K562 (cell line): ENCODE data around the gene NFATC3. TPM values are rescaled to one million over a fixed set of nuclear protein-coding genes. Genes with fewer than 3 reads are reported as not detected.
A peak's percentile ranks its signal among the peaks of the same experiment; 100 is the strongest.

ENCODE experiments used
- BMI1 ChIP-seq: fragments of 150-350 bp; IDR thresholded peaks from 2 replicates; pipeline ENCODE4 v1.6.1; 2014; ENCODE audit warnings: low read length
- GABPB2 ChIP-seq: fragments of 250-450 bp; sonication (Bioruptor Pico); conservative IDR thresholded peaks from 2 replicates; pipeline ENCODE4 v1.5.1; 2021; ENCODE audit warnings: mild to moderate bottlenecking
- ILF3 ChIP-seq: fragments of 450-650 bp; IDR thresholded peaks from 2 replicates; pipeline ENCODE4 v1.6.1; 2018; ENCODE audit warnings: antibody characterized with exemption, mild to moderate bottlenecking, moderate library complexity, borderline replicate concordance
- ZBTB7A ChIP-seq: IDR thresholded peaks from 2 replicates; pipeline ENCODE4 v1.6.1; 2011; ENCODE audit warnings: low read depth, mild to moderate bottlenecking, low read length, moderate library complexity, borderline replicate concordance; ENCODE audit not compliant: control insufficient read depth
- ZNF76 ChIP-seq: fragments of 250-450 bp; sonication (Bioruptor Pico); IDR thresholded peaks from 2 replicates; pipeline ENCODE4 v1.4.0; 2020; ENCODE audit warnings: mild to moderate bottlenecking, moderate library complexity, borderline replicate concordance
- ZZZ3 ChIP-seq: fragments of 450-650 bp; IDR thresholded peaks from 2 replicates; pipeline ENCODE4 v1.6.1; 2016; ENCODE audit warnings: antibody characterized with exemption, mild to moderate bottlenecking, moderate library complexity
- polyA plus RNA-seq, 8 experiments: library from polyadenylated mRNA; depleted of rRNA in 4 of 8; stranded (reverse) in 5 of 8; unstranded in 3 of 8; fragments of >200 nt; fragmentation: Nextera tagmentation in 2 of 8; fragmentation: Illumina TruSeq in 1 of 8; extraction: Ambion mirVana in 2 of 8; extraction: Trizol in 1 of 8; gene quantifications; 2 replicates each; pipeline versions ENCODE4 v1.2.1 to v1.2.3, GENCODE V29; 2011 to 2014; ENCODE audit warnings: inconsistent platforms in 1 of 8, missing spikeins in 1 of 8
- total RNA-seq, 7 experiments: library from RNA; depleted of rRNA in 6 of 7; stranded (reverse); fragments of >200 nt in 6 of 7; fragmentation: Illumina TruSeq in 2 of 7; extraction: Trizol in 2 of 7; gene quantifications; 2 replicates each; pipeline versions ENCODE4 v1.2.1 to v1.2.3, GENCODE V29; 2011 to 2021; ENCODE audit warnings: low replicate concordance in 1 of 7
- TF ChIP-seq, protein P1 (sequence below): fragments of 450-650 bp; IDR thresholded peaks from 2 replicates; pipeline ENCODE4 v1.6.1; 2016; ENCODE audit warnings: mild to moderate bottlenecking, moderate library complexity
- TF ChIP-seq, protein P2 (sequence below), 3 experiments: IDR thresholded peaks in 2 of 3; conservative IDR thresholded peaks in 1 of 3; 2 replicates each; pipeline ENCODE4 v1.5.1; 2011 to 2012; ENCODE audit warnings: low read length in 3 of 3, mild to moderate bottlenecking in 3 of 3, control low read depth in 2 of 3, improper control_type of control experiment in 1 of 3, inconsistent platforms in 1 of 3, low read depth in 1 of 3, mixed read lengths in 1 of 3, moderate library complexity in 1 of 3; ENCODE audit not compliant: insufficient read depth in 2 of 3
- TF ChIP-seq, protein P3 (sequence below): sonication (generic); formaldehyde crosslinking; IDR thresholded peaks from 2 replicates; pipeline ENCODE4 v1.8.0; 2022; ENCODE audit warnings: missing genetic modification reagents, mild to moderate bottlenecking, borderline replicate concordance

Gene NFATC3
- total and polyA plus RNA-seq, 9 of the 15 experiments (the other 6 are each of a cell fraction or from before 2014, with no cell fraction given) = 15.7 to 98.4 (median 59.4) TPM

DNA sequence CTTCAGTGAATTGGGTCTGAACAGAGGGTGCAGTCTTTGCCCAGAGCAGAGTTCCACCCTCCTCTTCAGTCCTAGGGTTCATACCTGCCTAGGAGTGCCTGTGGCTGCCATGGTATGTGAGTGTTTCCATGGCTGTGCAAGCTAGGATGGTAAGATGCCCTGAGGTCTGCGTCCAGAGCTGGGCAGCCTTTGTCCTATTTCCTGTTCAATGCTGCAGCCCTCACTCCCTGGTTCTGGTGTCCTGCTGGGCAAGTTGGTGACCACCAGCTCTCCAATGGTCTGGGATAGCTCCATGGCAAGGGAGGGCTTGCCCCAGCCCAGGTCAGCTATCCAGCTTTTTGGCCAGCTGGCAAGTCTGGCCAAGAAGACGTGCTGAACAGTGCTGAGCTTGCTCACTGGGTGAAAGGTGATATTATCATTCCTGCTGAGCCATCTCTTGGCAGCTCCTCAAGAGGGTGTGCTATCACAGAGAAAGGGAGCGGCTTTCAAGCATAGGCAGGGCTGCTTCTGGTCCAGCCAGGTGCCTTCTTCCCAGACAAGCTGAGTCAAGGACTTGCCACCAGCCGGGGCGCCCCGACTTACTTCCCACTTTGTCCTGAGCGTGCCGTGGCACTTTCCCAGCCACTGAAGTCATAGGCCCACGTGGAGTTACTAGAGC is 13.0 kb upstream of the NFATC3 start (continued):
- TF ChIP-seq, protein P1, sequence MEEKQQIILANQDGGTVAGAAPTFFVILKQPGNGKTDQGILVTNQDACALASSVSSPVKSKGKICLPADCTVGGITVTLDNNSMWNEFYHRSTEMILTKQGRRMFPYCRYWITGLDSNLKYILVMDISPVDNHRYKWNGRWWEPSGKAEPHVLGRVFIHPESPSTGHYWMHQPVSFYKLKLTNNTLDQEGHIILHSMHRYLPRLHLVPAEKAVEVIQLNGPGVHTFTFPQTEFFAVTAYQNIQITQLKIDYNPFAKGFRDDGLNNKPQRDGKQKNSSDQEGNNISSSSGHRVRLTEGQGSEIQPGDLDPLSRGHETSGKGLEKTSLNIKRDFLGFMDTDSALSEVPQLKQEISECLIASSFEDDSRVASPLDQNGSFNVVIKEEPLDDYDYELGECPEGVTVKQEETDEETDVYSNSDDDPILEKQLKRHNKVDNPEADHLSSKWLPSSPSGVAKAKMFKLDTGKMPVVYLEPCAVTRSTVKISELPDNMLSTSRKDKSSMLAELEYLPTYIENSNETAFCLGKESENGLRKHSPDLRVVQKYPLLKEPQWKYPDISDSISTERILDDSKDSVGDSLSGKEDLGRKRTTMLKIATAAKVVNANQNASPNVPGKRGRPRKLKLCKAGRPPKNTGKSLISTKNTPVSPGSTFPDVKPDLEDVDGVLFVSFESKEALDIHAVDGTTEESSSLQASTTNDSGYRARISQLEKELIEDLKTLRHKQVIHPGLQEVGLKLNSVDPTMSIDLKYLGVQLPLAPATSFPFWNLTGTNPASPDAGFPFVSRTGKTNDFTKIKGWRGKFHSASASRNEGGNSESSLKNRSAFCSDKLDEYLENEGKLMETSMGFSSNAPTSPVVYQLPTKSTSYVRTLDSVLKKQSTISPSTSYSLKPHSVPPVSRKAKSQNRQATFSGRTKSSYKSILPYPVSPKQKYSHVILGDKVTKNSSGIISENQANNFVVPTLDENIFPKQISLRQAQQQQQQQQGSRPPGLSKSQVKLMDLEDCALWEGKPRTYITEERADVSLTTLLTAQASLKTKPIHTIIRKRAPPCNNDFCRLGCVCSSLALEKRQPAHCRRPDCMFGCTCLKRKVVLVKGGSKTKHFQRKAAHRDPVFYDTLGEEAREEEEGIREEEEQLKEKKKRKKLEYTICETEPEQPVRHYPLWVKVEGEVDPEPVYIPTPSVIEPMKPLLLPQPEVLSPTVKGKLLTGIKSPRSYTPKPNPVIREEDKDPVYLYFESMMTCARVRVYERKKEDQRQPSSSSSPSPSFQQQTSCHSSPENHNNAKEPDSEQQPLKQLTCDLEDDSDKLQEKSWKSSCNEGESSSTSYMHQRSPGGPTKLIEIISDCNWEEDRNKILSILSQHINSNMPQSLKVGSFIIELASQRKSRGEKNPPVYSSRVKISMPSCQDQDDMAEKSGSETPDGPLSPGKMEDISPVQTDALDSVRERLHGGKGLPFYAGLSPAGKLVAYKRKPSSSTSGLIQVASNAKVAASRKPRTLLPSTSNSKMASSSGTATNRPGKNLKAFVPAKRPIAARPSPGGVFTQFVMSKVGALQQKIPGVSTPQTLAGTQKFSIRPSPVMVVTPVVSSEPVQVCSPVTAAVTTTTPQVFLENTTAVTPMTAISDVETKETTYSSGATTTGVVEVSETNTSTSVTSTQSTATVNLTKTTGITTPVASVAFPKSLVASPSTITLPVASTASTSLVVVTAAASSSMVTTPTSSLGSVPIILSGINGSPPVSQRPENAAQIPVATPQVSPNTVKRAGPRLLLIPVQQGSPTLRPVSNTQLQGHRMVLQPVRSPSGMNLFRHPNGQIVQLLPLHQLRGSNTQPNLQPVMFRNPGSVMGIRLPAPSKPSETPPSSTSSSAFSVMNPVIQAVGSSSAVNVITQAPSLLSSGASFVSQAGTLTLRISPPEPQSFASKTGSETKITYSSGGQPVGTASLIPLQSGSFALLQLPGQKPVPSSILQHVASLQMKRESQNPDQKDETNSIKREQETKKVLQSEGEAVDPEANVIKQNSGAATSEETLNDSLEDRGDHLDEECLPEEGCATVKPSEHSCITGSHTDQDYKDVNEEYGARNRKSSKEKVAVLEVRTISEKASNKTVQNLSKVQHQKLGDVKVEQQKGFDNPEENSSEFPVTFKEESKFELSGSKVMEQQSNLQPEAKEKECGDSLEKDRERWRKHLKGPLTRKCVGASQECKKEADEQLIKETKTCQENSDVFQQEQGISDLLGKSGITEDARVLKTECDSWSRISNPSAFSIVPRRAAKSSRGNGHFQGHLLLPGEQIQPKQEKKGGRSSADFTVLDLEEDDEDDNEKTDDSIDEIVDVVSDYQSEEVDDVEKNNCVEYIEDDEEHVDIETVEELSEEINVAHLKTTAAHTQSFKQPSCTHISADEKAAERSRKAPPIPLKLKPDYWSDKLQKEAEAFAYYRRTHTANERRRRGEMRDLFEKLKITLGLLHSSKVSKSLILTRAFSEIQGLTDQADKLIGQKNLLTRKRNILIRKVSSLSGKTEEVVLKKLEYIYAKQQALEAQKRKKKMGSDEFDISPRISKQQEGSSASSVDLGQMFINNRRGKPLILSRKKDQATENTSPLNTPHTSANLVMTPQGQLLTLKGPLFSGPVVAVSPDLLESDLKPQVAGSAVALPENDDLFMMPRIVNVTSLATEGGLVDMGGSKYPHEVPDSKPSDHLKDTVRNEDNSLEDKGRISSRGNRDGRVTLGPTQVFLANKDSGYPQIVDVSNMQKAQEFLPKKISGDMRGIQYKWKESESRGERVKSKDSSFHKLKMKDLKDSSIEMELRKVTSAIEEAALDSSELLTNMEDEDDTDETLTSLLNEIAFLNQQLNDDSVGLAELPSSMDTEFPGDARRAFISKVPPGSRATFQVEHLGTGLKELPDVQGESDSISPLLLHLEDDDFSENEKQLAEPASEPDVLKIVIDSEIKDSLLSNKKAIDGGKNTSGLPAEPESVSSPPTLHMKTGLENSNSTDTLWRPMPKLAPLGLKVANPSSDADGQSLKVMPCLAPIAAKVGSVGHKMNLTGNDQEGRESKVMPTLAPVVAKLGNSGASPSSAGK = no peak
- TF ChIP-seq GABPB2 (no peak), BMI1 (no peak), ZBTB7A (no peak), ILF3 (no peak), ZZZ3 (no peak), ZNF76 (CRISPR knock-in tag) (no peak)
- TF ChIP-seq, protein P2, sequence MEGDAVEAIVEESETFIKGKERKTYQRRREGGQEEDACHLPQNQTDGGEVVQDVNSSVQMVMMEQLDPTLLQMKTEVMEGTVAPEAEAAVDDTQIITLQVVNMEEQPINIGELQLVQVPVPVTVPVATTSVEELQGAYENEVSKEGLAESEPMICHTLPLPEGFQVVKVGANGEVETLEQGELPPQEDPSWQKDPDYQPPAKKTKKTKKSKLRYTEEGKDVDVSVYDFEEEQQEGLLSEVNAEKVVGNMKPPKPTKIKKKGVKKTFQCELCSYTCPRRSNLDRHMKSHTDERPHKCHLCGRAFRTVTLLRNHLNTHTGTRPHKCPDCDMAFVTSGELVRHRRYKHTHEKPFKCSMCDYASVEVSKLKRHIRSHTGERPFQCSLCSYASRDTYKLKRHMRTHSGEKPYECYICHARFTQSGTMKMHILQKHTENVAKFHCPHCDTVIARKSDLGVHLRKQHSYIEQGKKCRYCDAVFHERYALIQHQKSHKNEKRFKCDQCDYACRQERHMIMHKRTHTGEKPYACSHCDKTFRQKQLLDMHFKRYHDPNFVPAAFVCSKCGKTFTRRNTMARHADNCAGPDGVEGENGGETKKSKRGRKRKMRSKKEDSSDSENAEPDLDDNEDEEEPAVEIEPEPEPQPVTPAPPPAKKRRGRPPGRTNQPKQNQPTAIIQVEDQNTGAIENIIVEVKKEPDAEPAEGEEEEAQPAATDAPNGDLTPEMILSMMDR (IDR thresholded peaks at IDR 0.05 in 2 of 3, conservative IDR thresholded peaks at IDR 0.05 in 1 of 3; ENCODE audit: insufficient read depth in 2 of 3, low read depth in 1 of 3, low read length in 3 of 3) = peak; percentile 38 to 68 (median 45); a peak in 5 of 6 replicates
- TF ChIP-seq, protein P3, sequence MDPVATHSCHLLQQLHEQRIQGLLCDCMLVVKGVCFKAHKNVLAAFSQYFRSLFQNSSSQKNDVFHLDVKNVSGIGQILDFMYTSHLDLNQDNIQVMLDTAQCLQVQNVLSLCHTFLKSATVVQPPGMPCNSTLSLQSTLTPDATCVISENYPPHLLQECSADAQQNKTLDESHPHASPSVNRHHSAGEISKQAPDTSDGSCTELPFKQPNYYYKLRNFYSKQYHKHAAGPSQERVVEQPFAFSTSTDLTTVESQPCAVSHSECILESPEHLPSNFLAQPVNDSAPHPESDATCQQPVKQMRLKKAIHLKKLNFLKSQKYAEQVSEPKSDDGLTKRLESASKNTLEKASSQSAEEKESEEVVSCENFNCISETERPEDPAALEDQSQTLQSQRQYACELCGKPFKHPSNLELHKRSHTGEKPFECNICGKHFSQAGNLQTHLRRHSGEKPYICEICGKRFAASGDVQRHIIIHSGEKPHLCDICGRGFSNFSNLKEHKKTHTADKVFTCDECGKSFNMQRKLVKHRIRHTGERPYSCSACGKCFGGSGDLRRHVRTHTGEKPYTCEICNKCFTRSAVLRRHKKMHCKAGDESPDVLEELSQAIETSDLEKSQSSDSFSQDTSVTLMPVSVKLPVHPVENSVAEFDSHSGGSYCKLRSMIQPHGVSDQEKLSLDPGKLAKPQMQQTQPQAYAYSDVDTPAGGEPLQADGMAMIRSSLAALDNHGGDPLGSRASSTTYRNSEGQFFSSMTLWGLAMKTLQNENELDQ (CRISPR knock-in tag) = no peak
